Caco-2 (cell line): ENCODE results near the gene TSHZ1. TPM values are rescaled to one million over a fixed set of nuclear protein-coding genes. Genes with fewer than 3 reads are reported as not detected.

ENCODE experiments used
- BruUV-seq: library from RNA; stranded (reverse); fragments of 400-500 nt; replicated peaks from 2 replicates; lab custom pipeline; 2021; lab: Mats Ljungman, UMichigan
- CTCF ChIA-PET: fragments of 300-600 bp; sonication (Branson Sonifier 250); formaldehyde crosslinking; loops from one replicate; lab custom pipeline; 2022; ENCODE audit warnings: antibody characterized with exemption; lab: Charles Lee
- POLR2A ChIA-PET: fragments of 300-600 bp; sonication (Branson Sonifier 250); formaldehyde crosslinking; loops from one replicate; lab custom pipeline; 2022; ENCODE audit warnings: antibody characterized with exemption; lab: Charles Lee
- DNase-seq, 2 experiments: peaks; one replicate each; pipeline versions ENCODE4 v3.0.0 to v3.0.0-alpha.2; 2020 to 2022
- H3K27me3 ChIP-seq: replicated peaks from 2 replicates; pipeline ENCODE4 v1.6.0; 2011; ENCODE audit warnings: low read length; ENCODE audit not compliant: control insufficient read depth, insufficient read depth
- H3K36me3 ChIP-seq: 2 replicates; pipeline ENCODE4 v1.5.1; 2011; ENCODE audit warnings: low read length; ENCODE audit not compliant: control insufficient read depth, insufficient read depth
- H3K4me1 ChIP-seq: fragments of 250-450 bp; sonication (Bioruptor Pico); 2 replicates; pipeline ENCODE4 v1.5.1; 2020; ENCODE audit warnings: mild to moderate bottlenecking
- H3K4me3 ChIP-seq: 2 replicates; pipeline ENCODE4 v1.5.1; 2011; ENCODE audit warnings: low read depth, mild to moderate bottlenecking, control low read depth, low read length
- H3K9me3 ChIP-seq: fragments of 250-450 bp; sonication (Bioruptor Pico); 2 replicates; pipeline ENCODE4 v1.5.1; 2020; ENCODE audit warnings: mild to moderate bottlenecking, moderate library complexity
- H3K27ac Mint-ChIP-seq: one replicate; pipeline ENCODE4 v1.8.0; 2022; ENCODE audit warnings: mixed read lengths; ENCODE audit not compliant: unreplicated experiment
- H3K27me3 Mint-ChIP-seq: one replicate; pipeline ENCODE4 v1.8.0; 2022; ENCODE audit warnings: mixed read lengths; ENCODE audit not compliant: insufficient read depth, unreplicated experiment
- H3K36me3 Mint-ChIP-seq: one replicate; pipeline ENCODE4 v1.8.0; 2022; ENCODE audit warnings: mild to moderate bottlenecking, mixed read lengths; ENCODE audit not compliant: insufficient read depth, unreplicated experiment
- H3K4me1 Mint-ChIP-seq: one replicate; pipeline ENCODE4 v1.8.0; 2022; ENCODE audit warnings: low read depth, mixed read lengths; ENCODE audit not compliant: unreplicated experiment
- H3K4me3 Mint-ChIP-seq: one replicate; pipeline ENCODE4 v1.8.0; 2022; ENCODE audit warnings: mild to moderate bottlenecking, moderate library complexity, mixed read lengths; ENCODE audit not compliant: unreplicated experiment
- H3K9me3 Mint-ChIP-seq: one replicate; pipeline ENCODE4 v1.8.0; 2022; ENCODE audit warnings: mixed read lengths; ENCODE audit not compliant: unreplicated experiment
- intact Hi-C: fragments of 100-400 bp; cut with micrococcal nuclease; formaldehyde crosslinking; loops from one replicate; pipeline ENCODE4 v1.10.0; 2022; ENCODE audit not compliant: unreplicated experiment
- total RNA-seq: library from RNA; stranded (reverse); gene quantifications from 2 replicates; pipeline ENCODE4 v1.2.3, GENCODE V29; 2022
- TF ChIP-seq, protein P1 (sequence below), 2 experiments: fragments of 200-600 bp in 1 of 2; IDR thresholded peaks; 1 replicate in 1 of 2; 2 replicates in 1 of 2; pipeline versions ENCODE4 v1.5.1 to v1.8.0; 2011 to 2022; ENCODE audit warnings: antibody characterized with exemption in 1 of 2, control low read depth in 1 of 2, inconsistent platforms in 1 of 2, low read depth in 1 of 2, low read length in 1 of 2, mild to moderate bottlenecking in 1 of 2, moderate library complexity in 1 of 2; ENCODE audit not compliant: insufficient read depth in 1 of 2, severe bottlenecking in 1 of 2, unreplicated experiment in 1 of 2

TSHZ1 gene
- total RNA-seq, 1 experiment from 2014 or later, result 4.4 TPM

- CTCF ChIA-PET, result no interaction called here
- Histone ChIP-seq H3K27me3 (no peaks in the 10 kb centered on the region), H3K36me3 (no peaks in the 10 kb centered on the region), H3K4me1 (0 out of 2 replicates have a peak, but pooled peaks cover 8% of the 10 kb centered on the region), H3K4me3 (no peak overlapping the region), H3K9me3 (no peaks in the 10 kb centered on the region)
- Mint-ChIP-seq H3K9me3 (no peaks in the 10 kb centered on the region), H3K4me3 (no peak overlapping the region), H3K4me1 (peaks cover 6% of the 10 kb centered on the region), H3K27me3 (no peaks in the 10 kb centered on the region), H3K27ac (no peak overlapping the region), H3K36me3 (no peaks in the 10 kb centered on the region)
- TF ChIP-seq, protein P1, sequence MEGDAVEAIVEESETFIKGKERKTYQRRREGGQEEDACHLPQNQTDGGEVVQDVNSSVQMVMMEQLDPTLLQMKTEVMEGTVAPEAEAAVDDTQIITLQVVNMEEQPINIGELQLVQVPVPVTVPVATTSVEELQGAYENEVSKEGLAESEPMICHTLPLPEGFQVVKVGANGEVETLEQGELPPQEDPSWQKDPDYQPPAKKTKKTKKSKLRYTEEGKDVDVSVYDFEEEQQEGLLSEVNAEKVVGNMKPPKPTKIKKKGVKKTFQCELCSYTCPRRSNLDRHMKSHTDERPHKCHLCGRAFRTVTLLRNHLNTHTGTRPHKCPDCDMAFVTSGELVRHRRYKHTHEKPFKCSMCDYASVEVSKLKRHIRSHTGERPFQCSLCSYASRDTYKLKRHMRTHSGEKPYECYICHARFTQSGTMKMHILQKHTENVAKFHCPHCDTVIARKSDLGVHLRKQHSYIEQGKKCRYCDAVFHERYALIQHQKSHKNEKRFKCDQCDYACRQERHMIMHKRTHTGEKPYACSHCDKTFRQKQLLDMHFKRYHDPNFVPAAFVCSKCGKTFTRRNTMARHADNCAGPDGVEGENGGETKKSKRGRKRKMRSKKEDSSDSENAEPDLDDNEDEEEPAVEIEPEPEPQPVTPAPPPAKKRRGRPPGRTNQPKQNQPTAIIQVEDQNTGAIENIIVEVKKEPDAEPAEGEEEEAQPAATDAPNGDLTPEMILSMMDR (IDR thresholded peaks at IDR 0.05; ENCODE audit: insufficient read depth in 1 of 2, low read depth in 1 of 2, low read length in 1 of 2, severe bottlenecking in 1 of 2, unreplicated experiment in 1 of 2), result no peak
- intact Hi-C loops, result no loop called here
- no TSS peak for BruUV-seq
- DNase-seq, result no peak
- POLR2A ChIA-PET, result no interaction called here
Measured at GRCh38 chr18:75227535-75228296, 17.1 kb downstream of the TSHZ1 start.

GRCh38 chr18:75228967-75229366, 18.4 kb downstream of the TSHZ1 start:
- DNase-seq, result no peak
- ChIA-PET POLR2A (no interaction called here), CTCF (no interaction called here)
- no peaks in the 10 kb centered on the region for H3K27me3 ChIP-seq
- no peaks in the 10 kb centered on the region for H3K9me3 Mint-ChIP-seq
- no peak overlapping the region for H3K4me3 ChIP-seq
- no peak overlapping the region for H3K4me3 Mint-ChIP-seq
- H3K36me3 ChIP-seq, result no peaks in the 10 kb centered on the region
- no TSS peak for BruUV-seq
- H3K27me3 Mint-ChIP-seq, result no peaks in the 10 kb centered on the region
- intact Hi-C loops, result no loop called here
- no peaks in the 10 kb centered on the region for H3K36me3 Mint-ChIP-seq
- H3K4me1 ChIP-seq, result 0 out of 2 replicates have a peak, but pooled peaks cover 8% of the 10 kb centered on the region
- no peak overlapping the region for H3K27ac Mint-ChIP-seq
- no peaks in the 10 kb centered on the region for H3K9me3 ChIP-seq
- TF ChIP-seq, protein P1 (IDR thresholded peaks at IDR 0.05; ENCODE audit: insufficient read depth in 1 of 2, low read depth in 1 of 2, low read length in 1 of 2, severe bottlenecking in 1 of 2, unreplicated experiment in 1 of 2), result no peak
- H3K4me1 Mint-ChIP-seq, result peaks cover 6% of the 10 kb centered on the region

- ChIA-PET POLR2A (no interaction called here), CTCF (no interaction called here)
- H3K4me1 Mint-ChIP-seq, result peaks cover 6% of the 10 kb centered on the region
- no peaks in the 10 kb centered on the region for H3K27me3 Mint-ChIP-seq
- BruUV-seq, result no TSS peak
- TF ChIP-seq, protein P1 (IDR thresholded peaks at IDR 0.05; ENCODE audit: insufficient read depth in 1 of 2, low read depth in 1 of 2, low read length in 1 of 2, severe bottlenecking in 1 of 2, unreplicated experiment in 1 of 2), result no peak
- no peak overlapping the region for H3K27ac Mint-ChIP-seq
- Histone ChIP-seq H3K4me3 (no peak overlapping the region), H3K27me3 (no peaks in the 10 kb centered on the region), H3K36me3 (no peaks in the 10 kb centered on the region), H3K9me3 (no peaks in the 10 kb centered on the region), H3K4me1 (0 out of 2 replicates have a peak, but pooled peaks cover 8% of the 10 kb centered on the region)
- H3K9me3 Mint-ChIP-seq, result no peaks in the 10 kb centered on the region
- no peaks in the 10 kb centered on the region for H3K36me3 Mint-ChIP-seq
- H3K4me3 Mint-ChIP-seq, result no peak overlapping the region
- no peak for DNase-seq
- intact Hi-C loops, result no loop called here
Measured at GRCh38 chr18:75229437-75229836, 18.8 kb downstream of the TSHZ1 start.
